Measurements from ENCODE around the gene DCN.

GRCh38 chr12:91100906-91101305 lies 81.7 kb downstream of the DCN start:
- no peak for TF ChIP-seq EZH2phosphoT487 (IDR thresholded peaks at IDR 0.05; ENCODE audit: borderline replicate concordance, low read depth)
- TF ChIP-seq FOXM1 (IDR thresholded peaks at IDR 0.05; ENCODE audit: low read depth), result no peak
- TF ChIP-seq YY1 (IDR thresholded peaks at IDR 0.05; ENCODE audit: low read depth), result no peak
